Activated naive CD4-positive, alpha-beta T cell treated with anti-CD3 and anti-CD28 coated beads, Interleukin-2, amount 50 U/mL, for 72 hours (primary cell): ENCODE measurements around the gene PCAT6. TPM values are rescaled to one million over a fixed set of nuclear protein-coding genes. Genes with fewer than 3 reads are reported as not detected.

Source experiments
- ATAC-seq, 2 donors: fragments of 150-1000 bp; cut with Tn5 transposase; 2 replicates each; pipeline ENCODE4 v1.10.0; 2021; ENCODE audit warnings: mild to moderate bottlenecking in 2 of 2, moderate library complexity in 2 of 2
- DNase-seq, 2 donors: peaks; one replicate each; pipeline ENCODE4 v3.0.0; 2021 to 2022; ENCODE audit warnings: low spot score in 2 of 2
- H3K27ac Mint-ChIP-seq, 2 donors: one replicate each; pipeline ENCODE4 v1.8.0; 2022; ENCODE audit warnings: mild to moderate bottlenecking in 2 of 2, mixed read lengths in 2 of 2
- H3K36me3 Mint-ChIP-seq, 2 donors: one replicate each; pipeline ENCODE4 v1.8.0; 2022; ENCODE audit warnings: mixed read lengths in 2 of 2
- H3K9me3 Mint-ChIP-seq, 2 donors: one replicate each; pipeline ENCODE4 v1.8.0; 2022; ENCODE audit warnings: mixed read lengths in 2 of 2
- total RNA-seq, 2 donors: library from RNA; stranded (reverse); gene quantifications; one replicate each; pipeline ENCODE4 v1.2.3, GENCODE V29; 2022

Gene PCAT6
- total RNA-seq, 2 donors from 2014 or later, result 3.9 TPM; not detected in 1

DNA sequence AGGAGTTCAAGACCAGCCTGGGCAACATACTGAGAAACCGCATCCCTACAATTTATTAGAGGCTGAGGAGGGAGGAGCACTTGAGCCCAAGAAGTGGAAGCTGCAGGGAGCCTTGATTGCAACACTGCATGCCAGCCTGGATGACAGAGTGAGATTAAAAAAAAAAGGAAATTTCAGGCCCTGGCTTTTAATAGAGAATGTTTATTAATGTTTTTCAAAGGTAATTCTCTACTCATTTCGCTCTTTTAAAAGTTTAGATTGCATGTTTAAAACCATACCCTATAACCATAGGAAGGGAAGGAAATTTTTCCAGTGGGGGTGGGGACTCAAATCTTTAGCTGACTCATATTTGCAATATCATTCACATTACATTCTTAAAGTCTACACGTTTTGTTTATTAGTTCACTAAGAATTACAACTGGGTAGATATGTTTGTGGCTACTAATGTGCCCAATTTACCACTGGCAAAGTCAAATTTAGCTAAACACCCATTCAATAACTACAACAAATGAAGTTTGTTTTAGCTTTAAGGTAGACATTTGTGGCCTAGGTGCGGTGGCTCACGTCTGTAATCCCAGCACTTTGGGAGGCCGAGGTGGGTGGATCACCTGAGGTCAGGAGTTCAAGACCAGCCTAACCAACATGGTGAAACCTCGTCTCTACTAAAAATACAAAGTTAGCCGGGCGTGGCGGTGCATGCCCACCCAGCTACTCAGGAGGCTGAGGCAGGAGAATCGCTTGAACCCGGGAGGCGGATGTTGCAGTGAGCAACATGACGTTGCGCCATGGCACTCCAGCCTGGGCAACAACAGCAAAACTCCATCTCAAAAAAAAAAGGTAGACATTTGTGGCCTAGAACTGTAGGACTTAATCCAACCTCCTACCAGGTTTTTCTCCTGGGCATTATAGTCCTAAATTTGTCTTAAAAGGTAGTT, 7.5 kb upstream of the PCAT6 start:
- H3K9me3 Mint-ChIP-seq, result no peaks in the 10 kb centered on the region
- peak overlapping the region in 1 of 2 donors; percentile 72 for H3K27ac Mint-ChIP-seq
- ATAC-seq (no peak), DNase-seq (no peak)
- H3K36me3 Mint-ChIP-seq, result peaks cover 14 to 25% of the 10 kb centered on the region in 2 donors

DNA sequence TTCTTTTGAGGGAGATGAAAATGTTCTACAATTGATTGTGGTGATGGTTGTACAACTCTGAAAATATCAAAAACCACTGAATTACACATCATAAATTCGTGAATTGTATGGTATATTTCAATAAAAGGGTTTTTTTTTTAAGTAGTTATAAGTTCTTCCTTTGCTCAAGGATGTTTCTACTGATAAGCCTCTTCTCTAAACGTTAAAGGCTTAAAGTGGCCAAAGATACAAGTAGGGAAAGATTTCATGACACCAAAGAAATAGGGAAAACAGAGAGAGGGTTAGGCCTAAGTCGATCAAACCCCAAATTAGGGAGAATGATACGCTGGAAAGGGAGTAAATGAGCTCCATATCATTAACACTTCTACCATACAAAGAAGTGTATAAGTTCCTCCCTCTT, 6.6 kb upstream of the PCAT6 start:
- peaks cover 14 to 25% of the 10 kb centered on the region in 2 donors for H3K36me3 Mint-ChIP-seq

DNA sequence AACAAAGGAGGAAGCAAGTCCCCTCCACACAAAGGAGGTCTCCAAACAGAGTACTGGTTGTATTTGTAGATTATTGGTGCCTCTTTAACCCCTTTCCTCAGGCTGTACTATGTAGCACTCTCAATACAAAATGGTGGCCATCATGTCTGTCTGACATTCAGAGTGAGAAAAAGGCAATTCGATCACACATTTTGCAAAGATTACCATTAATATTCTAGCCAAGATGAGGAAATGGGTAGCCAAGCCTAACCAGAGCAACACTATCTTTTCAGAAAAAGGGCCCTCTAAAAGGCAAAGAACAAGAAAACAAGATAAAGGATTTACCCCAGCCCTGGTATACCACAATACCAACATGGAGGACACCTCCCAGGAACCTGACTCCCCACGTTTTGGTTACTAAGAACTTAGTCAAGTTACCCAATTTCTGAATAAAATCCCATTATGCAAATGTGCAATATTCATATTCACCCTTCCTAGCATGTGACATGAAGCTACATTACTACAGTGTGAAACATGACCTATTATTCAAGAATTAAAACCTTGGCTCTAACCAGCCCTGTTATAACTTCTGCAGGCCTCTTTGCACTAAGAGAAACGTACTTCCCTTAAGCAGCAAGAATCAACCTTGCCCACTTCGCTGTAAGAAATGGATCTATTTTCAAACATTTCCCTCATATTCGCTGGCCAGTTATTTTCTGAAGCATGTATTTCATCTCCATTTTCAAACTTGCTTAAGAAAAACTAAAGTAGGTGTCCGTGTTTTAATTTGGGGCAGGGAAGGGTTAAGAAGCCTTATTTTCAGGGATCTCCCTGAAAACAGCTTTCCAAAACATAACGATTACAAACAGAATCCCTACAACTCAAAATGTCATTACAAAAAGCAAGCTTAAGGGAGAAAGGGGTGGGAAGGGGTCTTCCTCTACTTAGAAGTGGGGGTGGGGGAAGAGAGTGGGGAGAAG, 4.6 kb upstream of the PCAT6 start:
- DNase-seq (no peak), ATAC-seq (peak in 1 of 2 donors; percentile 43)
- H3K27ac Mint-ChIP-seq, result peak overlapping the region; percentile 93 to 95
- no peaks in the 10 kb centered on the region for H3K9me3 Mint-ChIP-seq
- peaks cover 14 to 17% of the 10 kb centered on the region in 2 donors for H3K36me3 Mint-ChIP-seq

More for the DNA sequence above, 6.6 kb upstream of the PCAT6 start:
- no peaks in the 10 kb centered on the region for H3K9me3 Mint-ChIP-seq
- no peak for ATAC-seq
- no peak overlapping the region for H3K27ac Mint-ChIP-seq
- DNase-seq, result no peak

DNA sequence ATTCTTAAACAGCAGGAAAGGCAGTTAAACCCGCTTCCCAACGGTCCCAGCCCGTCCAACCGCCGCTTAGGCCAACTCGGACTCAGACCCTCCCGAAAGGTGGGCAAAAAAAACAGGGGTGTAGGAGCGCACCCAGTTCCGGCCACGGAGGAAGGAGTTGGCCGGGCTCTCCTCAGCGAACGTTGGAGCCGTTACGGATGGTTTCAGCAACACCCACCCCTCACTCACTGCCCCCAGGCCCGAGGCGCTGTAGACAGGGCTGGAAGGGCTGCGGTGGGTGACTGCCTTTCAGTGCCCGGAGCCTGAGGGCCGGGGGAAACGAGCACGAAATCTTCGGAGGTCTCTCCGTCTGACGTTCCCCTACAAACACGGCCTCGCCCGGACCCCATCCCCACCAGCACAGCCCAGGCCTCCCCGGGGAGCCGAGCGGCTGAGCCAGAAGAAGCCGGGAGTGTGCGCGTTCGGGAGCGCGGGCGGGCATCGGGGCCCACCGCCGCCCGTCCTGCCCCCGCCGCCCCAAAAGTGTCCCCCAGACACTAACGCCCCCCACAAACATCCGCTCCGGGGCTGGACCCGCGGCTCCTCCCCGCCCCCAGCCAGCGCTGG, 3.8 kb upstream of the PCAT6 start:
- ATAC-seq (peak; percentile 2 to 13), DNase-seq (peak; percentile 31 to 57)
- Mint-ChIP-seq H3K27ac (peak overlapping the region; percentile 93 to 95), H3K36me3 (peaks cover 14 to 17% of the 10 kb centered on the region in 2 donors), H3K9me3 (no peaks in the 10 kb centered on the region)

DNA sequence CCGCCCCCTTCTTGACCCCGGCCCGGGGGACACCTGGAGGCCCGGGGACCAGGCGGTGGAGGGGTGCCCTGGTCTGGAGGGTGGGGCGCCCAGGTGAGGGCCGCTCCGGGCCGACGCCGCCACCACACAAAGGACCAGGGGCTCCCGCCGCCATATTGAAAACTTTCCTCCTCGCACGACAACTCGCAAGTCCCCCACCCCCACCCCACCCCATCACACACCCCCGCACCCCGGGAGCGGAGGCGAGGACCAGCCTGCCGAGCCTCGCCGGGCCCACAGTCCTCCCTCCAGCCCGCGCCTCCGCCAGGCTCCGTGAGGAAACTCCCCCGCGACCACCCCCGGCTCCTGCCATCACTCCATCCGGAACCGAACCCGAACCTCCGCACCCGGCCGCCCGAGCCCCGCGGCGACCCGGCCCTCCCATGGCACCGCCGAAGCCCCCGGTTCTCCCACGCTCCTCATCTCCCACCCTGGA, 3.3 kb upstream of the PCAT6 start:
- peak overlapping the region in 1 of 2 donors; percentile 95 for H3K27ac Mint-ChIP-seq
- ATAC-seq (peak; percentile 21 to 23), DNase-seq (peak; percentile 51 to 64)
- H3K36me3 Mint-ChIP-seq, result peaks cover 14 to 17% of the 10 kb centered on the region in 2 donors
- H3K9me3 Mint-ChIP-seq, result no peaks in the 10 kb centered on the region

DNA sequence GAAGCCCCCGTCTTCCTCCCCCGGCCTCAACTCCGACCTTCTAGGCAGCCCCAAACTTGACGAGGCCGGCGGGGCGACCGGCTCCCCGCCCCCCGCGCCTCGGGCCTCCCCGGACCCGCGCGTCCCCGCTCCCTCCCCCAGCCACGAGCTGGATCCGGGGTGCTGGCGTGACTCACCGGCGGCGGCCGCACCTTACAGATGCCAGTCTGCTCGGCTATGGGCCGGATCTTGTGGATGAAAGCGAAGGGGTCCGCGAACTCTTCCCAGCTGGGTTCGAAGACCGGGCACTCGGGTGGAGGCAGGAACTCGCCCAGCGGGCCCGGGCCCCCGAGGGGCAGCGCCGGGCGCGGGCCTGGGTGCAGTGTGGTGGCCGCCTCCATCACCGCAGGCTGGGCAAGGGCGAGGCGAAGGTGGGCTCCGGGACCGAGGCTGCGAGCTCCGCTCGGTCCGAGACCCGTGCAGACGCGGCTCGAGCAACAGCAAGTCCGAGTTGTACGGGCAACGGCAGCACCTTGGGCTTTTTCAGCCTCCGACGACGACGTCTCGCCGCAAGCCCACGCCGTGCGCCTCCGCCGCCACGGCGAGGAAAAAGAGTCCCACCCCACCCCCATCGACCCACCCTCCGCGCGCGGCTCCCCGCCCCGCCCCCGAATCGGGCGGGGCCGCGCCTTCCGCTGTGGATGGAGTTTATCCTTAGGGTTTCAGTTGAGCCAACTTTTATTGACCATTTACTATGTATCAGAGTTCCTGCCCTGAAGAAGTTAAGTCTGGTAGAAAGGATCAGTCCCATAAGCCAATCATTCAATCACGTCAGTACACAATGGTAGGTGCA, 2.6 kb upstream of the PCAT6 start, which contains the start of gene KDM5B:
Gene KDM5B, minus strand, starts transcription at position 496 of the 832 bp plus-strand sequence. Its CDS starts 116 bp downstream, at position 380.
- DNase-seq (peak; percentile 66 to 78), ATAC-seq (peak; percentile 55 to 65)
- Mint-ChIP-seq H3K36me3 (peaks cover 11 to 14% of the 10 kb centered on the region in 2 donors), H3K9me3 (no peaks in the 10 kb centered on the region), H3K27ac (peak within 1 kb of the TSS; percentile 60 to 95)

DNA sequence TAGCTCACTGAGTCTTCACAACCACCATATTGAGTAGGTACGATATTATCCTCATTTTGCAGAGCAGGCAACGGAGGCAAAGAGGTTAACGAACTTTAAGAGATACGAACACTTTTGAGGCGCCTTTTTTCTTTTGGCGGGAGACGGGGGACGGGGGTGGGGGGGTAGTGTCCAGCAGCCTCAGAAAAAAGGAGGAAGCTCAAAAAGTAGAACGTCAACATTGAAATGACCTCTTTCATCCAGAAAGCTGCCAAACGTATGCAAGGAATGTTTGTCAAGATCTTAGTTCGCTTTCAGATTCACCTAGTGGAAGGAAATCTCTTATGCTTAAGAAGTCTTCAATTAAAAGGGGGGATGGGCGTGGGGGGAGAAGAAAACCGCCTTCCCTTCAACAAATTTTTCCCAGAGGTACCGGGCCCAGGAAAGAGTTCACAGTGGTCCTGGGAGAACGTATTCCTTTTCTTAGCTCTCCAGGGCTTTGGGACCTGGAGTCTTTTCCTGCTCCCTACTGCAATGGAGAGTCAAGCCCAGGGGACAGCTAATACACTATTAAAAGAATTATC, 1.1 kb upstream of the PCAT6 start:
- no peak for DNase-seq
- H3K36me3 Mint-ChIP-seq, result peaks cover 11 to 14% of the 10 kb centered on the region in 2 donors
- no peak overlapping the region for H3K27ac Mint-ChIP-seq
- no peak for ATAC-seq
- H3K9me3 Mint-ChIP-seq, result no peaks in the 10 kb centered on the region

DNA sequence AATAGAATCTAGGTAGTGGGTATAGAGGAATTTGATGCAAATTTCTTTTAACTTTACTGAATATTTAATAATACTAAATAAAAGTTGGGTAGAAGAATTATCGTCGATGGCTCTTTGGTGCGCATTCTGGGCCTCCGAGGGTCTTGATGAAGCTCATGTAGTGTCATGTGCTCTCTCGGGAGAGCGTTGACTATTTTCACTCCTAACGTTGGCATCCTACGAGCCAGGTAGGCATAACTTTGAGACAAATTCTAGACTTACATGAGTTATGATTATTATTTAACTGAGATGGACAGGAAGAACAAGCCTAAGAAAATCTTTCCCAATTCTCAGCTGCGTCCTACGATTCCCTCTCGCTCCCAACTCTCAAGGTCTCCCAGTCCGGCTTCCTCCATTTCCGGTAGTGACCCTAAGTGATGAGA, 550 bp upstream of the PCAT6 start:
- Mint-ChIP-seq H3K36me3 (peaks cover 11 to 14% of the 10 kb centered on the region in 2 donors), H3K9me3 (no peaks in the 10 kb centered on the region), H3K27ac (peak overlapping the region in 1 of 2 donors; percentile 2)
- DNase-seq (no peak), ATAC-seq (no peak)

DNA sequence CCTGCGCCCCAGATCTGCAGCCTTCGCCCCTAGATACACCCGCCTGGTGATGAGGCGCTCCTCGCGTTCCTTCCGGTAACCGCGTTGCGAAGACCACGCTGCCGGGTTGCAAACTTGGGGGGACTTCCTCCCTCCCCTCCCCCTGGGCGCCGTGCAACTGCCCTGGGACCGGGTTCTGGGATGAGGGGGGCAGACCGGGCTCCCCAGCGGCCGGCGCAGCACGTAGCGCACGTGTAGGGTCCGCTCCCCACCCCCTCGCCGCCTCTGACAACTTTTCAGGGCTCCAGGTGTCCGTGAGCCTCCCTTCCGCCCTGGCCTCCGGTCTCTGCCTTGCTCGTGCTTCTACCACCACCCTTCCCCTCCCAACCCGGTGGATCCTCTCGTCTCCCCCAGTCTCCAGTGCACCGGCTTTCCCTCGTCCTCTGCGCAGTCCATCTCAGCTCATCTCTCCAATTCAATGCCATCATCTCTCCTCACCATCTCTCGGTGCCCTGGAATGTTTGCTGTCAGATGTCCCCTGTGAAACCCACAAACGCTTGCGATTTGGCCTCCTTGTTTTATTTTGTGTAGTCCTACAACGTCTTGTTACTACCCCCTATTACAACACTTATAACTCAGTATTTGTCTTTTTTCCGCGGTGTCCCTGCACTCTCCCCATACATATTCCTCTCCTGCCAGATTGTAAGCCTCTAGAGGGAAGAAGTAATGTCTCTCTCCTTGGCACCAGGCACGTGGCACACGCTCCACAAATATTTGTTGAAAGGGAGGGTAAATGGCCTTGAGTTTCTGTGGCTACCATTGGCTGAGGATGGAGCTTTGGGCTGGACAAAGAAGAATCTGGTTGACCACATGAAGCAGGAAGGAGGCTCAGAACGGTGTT, 782 bp downstream of the PCAT6 start:
- Mint-ChIP-seq H3K36me3 (peaks cover 5 to 6% of the 10 kb centered on the region in 2 donors), H3K9me3 (no peaks in the 10 kb centered on the region), H3K27ac (peak overlapping the region; percentile 2 to 94)
- DNase-seq (peak in 1 of 2 donors; percentile 41), ATAC-seq (peak; percentile 0 to 27)

DNA sequence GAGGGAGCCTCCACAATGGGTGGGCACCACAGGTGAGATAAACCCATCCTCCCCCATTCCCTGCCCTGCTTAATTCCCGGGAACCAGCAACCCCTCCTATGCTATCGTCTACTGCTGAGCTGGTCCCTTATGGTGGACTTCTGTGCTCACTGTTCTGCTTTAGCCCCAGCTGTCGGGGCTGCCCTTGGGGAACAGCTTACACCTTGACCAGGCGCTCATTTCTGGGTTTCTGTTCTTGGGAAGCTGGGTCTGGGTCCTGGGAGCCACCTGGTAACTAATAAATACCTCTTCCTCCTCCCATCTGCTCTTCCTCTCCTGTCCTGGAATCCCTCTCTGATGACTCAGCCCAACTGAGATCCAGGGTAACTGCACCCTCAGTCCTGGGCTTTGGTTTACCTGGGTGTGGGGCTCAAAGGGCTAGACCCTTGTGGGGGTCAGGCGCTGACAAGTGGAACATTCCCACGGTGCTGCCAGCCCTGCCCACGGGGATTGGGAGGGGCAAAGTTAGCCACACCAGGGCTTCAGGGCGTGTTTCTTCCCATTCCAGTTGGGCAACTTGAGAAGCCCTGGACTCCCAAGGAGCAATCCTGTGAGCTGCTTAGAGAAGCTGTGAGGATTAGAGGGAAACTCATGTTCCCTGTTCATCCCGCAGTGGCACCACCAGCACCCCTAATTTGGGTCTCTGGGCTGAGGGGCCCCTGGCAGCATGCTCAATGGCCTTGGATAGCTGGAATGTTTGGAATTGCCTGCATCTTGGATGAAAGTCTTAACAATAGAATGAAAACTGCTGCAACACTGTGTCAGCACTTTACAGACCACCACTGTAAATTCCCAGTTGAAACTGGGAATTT, 1.6 kb downstream of the PCAT6 start:
- Mint-ChIP-seq H3K9me3 (no peaks in the 10 kb centered on the region), H3K36me3 (no peaks in the 10 kb centered on the region), H3K27ac (no peak overlapping the region)
- no peak for DNase-seq
- ATAC-seq, result no peak

DNA sequence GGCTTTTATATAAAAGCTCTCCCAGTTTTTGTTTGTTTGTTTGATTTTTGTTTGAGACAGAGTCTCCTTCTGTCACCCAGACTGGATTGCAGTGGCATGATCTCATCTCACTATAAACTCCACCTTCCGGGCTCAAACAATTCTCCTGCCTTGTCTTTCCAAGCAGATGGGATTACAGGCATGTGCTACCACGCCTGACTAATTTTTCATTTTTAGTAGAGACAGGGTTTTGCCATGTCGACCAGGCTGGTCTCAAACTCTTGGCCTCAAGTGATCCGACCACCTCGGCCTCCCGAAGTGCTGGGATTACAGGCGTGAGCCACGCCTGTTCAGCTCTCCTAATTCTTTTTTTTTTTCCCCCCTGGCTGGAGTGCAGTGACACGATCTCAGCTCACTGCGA, 4.4 kb downstream of the PCAT6 start:
- no peaks in the 10 kb centered on the region for H3K36me3 Mint-ChIP-seq
- H3K27ac Mint-ChIP-seq, result no peak overlapping the region
- ATAC-seq (no peak), DNase-seq (no peak)
- H3K9me3 Mint-ChIP-seq, result no peaks in the 10 kb centered on the region

DNA sequence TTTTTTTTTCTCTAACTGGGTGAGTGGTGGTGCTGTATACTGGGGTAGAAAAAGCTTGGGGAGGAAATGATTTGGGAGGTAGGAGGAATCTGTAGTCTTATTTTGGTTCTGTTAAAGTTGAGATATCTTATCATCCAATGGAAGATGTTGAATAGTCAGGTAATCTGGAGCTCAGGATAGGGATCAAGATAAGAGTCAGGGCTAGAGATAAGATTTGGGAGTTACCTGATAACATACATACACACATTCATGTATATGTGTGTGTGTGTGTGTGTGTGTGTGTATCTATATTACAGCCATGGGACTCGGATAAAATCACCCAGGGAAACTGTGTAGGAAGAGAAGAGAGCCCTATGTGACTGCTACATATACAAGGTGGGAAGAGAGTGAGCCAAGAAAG, 8.1 kb downstream of the PCAT6 start:
- DNase-seq, result no peak
- Mint-ChIP-seq H3K9me3 (no peaks in the 10 kb centered on the region), H3K27ac (no peak overlapping the region), H3K36me3 (no peaks in the 10 kb centered on the region)
- no peak for ATAC-seq

DNA sequence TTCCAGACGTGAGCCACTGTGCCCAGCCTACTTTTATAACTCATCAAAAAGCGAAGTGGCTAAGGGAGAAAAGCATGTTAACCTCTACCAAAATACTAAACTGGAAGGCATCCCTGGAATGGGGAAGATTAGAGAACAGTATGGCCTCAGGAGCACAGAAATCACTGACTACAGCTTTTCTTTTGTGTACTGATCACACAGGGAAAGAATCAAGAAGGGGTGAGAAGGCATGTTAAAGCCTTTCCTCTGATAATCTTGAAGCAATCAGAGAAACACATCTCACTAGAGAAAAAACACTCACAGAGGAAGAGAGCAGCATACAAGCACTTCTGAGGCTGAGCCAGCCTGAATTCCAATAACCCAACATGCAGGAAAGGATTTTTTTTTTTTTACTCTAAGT, 10.7 kb downstream of the PCAT6 start:
- no peaks in the 10 kb centered on the region for H3K9me3 Mint-ChIP-seq
- H3K27ac Mint-ChIP-seq, result no peak overlapping the region
- no peaks in the 10 kb centered on the region for H3K36me3 Mint-ChIP-seq
- no peak for DNase-seq
- ATAC-seq, result no peak

DNA sequence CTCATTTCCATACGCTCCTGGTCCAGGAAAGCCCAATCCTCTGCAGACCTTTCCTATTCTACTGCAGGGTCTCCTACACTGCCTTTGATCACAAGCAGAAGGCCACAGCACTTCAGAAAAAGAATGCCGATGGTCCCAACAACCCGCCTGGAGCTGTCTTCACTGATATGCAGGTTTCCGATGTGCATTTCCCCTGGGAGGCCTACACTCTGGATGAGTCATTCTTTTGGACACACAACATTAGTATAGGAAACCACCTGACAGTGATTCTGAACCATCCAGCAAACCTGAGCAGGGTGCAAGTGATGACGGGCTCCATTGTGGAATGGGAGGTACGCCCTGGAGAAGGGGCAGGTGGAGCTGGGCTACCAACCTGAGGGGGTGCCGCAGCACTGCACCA, 15.0 kb downstream of the PCAT6 start:
- Mint-ChIP-seq H3K36me3 (no peaks in the 10 kb centered on the region), H3K9me3 (no peaks in the 10 kb centered on the region), H3K27ac (peak overlapping the region in 1 of 2 donors; percentile 32)
- no peak for ATAC-seq
- DNase-seq, result no peak
